Measurements from ENCODE around the gene NRXN3. TPM values are rescaled to one million over a fixed set of nuclear protein-coding genes. Genes with fewer than 3 reads are reported as not detected.
A peak's percentile ranks its signal among the peaks of the same experiment; 100 is the strongest.

Gene NRXN3
- total and polyA plus RNA-seq, 2 experiments from 2014 or later, result 1.0 to 1.8 TPM

- H2AFZ ChIP-seq, result no peak overlapping the region
- no peaks in the 10 kb centered on the region for H3K9me2 ChIP-seq (ENCODE audit: insufficient read depth)
- H3K36me3 Mint-ChIP-seq (ENCODE audit: low read depth), result no peaks in the 10 kb centered on the region
Observed at GRCh38 chr14:79540394-79540793, 1370.2 kb downstream of the NRXN3 start.

More at GRCh38 chr14:79540394-79540793, 1370.2 kb downstream of the NRXN3 start:
- H4K20me1 ChIP-seq (replicated peaks; ENCODE audit: insufficient read depth), result no peaks in the 10 kb centered on the region
- Mint-ChIP-seq H3K27me3 (ENCODE audit: insufficient read depth, low read depth, poor library complexity) (no peaks in the 10 kb centered on the region), H3K4me3 (no peak overlapping the region), H3K9me3 (no peaks in the 10 kb centered on the region; the same call in 2 of the 3 replicates), H3K4me1 (peaks cover 9% of the 10 kb centered on the region), H3K27ac (no peak overlapping the region)
- no peaks in the 10 kb centered on the region for H3K79me2 ChIP-seq (replicated peaks; ENCODE audit: insufficient read depth)
- no peaks in the 10 kb centered on the region for H3K36me3 ChIP-seq (ENCODE audit: insufficient read depth)
- H3F3A ChIP-seq (replicated peaks; ENCODE audit: low read depth), result no peaks in the 10 kb centered on the region
- no peak overlapping the region for H3K4me3 ChIP-seq
- TF ChIP-seq, protein P1, sequence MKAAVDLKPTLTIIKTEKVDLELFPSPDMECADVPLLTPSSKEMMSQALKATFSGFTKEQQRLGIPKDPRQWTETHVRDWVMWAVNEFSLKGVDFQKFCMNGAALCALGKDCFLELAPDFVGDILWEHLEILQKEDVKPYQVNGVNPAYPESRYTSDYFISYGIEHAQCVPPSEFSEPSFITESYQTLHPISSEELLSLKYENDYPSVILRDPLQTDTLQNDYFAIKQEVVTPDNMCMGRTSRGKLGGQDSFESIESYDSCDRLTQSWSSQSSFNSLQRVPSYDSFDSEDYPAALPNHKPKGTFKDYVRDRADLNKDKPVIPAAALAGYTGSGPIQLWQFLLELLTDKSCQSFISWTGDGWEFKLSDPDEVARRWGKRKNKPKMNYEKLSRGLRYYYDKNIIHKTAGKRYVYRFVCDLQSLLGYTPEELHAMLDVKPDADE (IDR thresholded peaks at IDR 0.05), result no peak
- TF ChIP-seq EZH2 (IDR thresholded peaks at IDR 0.05; ENCODE audit: low read depth, unreplicated experiment) (no peak), ZNF331 (CRISPR knock-in tag; IDR thresholded peaks at IDR 0.05; ENCODE audit: low read depth) (no peak), POLR2AphosphoS5 (IDR thresholded peaks at IDR 0.05; ENCODE audit: low read depth) (no peak), CREB1 (CRISPR knock-in tag; IDR thresholded peaks at IDR 0.05; ENCODE audit: low read depth) (no peak), STAT1 (IDR thresholded peaks at IDR 0.05; ENCODE audit: unreplicated experiment) (no peak), ZNF462 (CRISPR knock-in tag; IDR thresholded peaks at IDR 0.05) (no peak), NANOG (IDR thresholded peaks at IDR 0.05; ENCODE audit: borderline replicate concordance) (no peak), ZNF114 (CRISPR knock-in tag; IDR thresholded peaks at IDR 0.05) (no peak), JUNB (IDR thresholded peaks at IDR 0.05; ENCODE audit: unreplicated experiment) (no peak), EZH2phosphoT487 (IDR thresholded peaks at IDR 0.05; ENCODE audit: unreplicated experiment) (no peak)
- TF ChIP-seq, protein P2, sequence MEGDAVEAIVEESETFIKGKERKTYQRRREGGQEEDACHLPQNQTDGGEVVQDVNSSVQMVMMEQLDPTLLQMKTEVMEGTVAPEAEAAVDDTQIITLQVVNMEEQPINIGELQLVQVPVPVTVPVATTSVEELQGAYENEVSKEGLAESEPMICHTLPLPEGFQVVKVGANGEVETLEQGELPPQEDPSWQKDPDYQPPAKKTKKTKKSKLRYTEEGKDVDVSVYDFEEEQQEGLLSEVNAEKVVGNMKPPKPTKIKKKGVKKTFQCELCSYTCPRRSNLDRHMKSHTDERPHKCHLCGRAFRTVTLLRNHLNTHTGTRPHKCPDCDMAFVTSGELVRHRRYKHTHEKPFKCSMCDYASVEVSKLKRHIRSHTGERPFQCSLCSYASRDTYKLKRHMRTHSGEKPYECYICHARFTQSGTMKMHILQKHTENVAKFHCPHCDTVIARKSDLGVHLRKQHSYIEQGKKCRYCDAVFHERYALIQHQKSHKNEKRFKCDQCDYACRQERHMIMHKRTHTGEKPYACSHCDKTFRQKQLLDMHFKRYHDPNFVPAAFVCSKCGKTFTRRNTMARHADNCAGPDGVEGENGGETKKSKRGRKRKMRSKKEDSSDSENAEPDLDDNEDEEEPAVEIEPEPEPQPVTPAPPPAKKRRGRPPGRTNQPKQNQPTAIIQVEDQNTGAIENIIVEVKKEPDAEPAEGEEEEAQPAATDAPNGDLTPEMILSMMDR (conservative IDR thresholded peaks at IDR 0.05; ENCODE audit: low read depth in 2 of 2), result no peak
- TF ChIP-seq, protein P3, sequence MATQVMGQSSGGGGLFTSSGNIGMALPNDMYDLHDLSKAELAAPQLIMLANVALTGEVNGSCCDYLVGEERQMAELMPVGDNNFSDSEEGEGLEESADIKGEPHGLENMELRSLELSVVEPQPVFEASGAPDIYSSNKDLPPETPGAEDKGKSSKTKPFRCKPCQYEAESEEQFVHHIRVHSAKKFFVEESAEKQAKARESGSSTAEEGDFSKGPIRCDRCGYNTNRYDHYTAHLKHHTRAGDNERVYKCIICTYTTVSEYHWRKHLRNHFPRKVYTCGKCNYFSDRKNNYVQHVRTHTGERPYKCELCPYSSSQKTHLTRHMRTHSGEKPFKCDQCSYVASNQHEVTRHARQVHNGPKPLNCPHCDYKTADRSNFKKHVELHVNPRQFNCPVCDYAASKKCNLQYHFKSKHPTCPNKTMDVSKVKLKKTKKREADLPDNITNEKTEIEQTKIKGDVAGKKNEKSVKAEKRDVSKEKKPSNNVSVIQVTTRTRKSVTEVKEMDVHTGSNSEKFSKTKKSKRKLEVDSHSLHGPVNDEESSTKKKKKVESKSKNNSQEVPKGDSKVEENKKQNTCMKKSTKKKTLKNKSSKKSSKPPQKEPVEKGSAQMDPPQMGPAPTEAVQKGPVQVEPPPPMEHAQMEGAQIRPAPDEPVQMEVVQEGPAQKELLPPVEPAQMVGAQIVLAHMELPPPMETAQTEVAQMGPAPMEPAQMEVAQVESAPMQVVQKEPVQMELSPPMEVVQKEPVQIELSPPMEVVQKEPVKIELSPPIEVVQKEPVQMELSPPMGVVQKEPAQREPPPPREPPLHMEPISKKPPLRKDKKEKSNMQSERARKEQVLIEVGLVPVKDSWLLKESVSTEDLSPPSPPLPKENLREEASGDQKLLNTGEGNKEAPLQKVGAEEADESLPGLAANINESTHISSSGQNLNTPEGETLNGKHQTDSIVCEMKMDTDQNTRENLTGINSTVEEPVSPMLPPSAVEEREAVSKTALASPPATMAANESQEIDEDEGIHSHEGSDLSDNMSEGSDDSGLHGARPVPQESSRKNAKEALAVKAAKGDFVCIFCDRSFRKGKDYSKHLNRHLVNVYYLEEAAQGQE (IDR thresholded peaks at IDR 0.05; ENCODE audit: unreplicated experiment), result no peak
- peak; percentile 19 for DNase-seq (ENCODE audit: low spot score)
- H3K4me2 ChIP-seq, result no peak overlapping the region
- H3K27me3 ChIP-seq (ENCODE audit: insufficient read depth), result no peaks in the 10 kb centered on the region
- no peaks in the 10 kb centered on the region for H3K4me1 ChIP-seq (ENCODE audit: insufficient read depth)
- H3K27ac ChIP-seq (ENCODE audit: low read depth), result no peak overlapping the region
- ATAC-seq, result no peak

Measured in GM23338 (cell line).